Measurements from ENCODE around the gene DOCK9. TPM values are rescaled to one million over a fixed set of nuclear protein-coding genes. Genes with fewer than 3 reads are reported as not detected.

Gene DOCK9
- polyA plus RNA-seq, 1 experiment = 14.5 TPM

- ChIA-PET POLR2A (no interaction called here), CTCF (interaction anchor here (1.3 kb wide), 1 partner anchor 13 kb away, joined by 3 read pairs; no protein-coding TSS in a partner anchor)
- TF ChIP-seq CTCF (IDR thresholded peaks at IDR 0.05; ENCODE audit: insufficient read depth, low read depth, low read length) = no peak
Observed at GRCh38 chr13:98951266-98951665, 26.6 kb downstream of the DOCK9 start.

GRCh38 chr13:98950705-98951104 lies 27.2 kb downstream of the DOCK9 start:
- POLR2A ChIA-PET = no interaction called here

More at GRCh38 chr13:98951266-98951665, 26.6 kb downstream of the DOCK9 start:
- Histone ChIP-seq H3K4me3 (ENCODE audit: low read depth, low read length) (no peak overlapping the region), H3K36me3 (ENCODE audit: control insufficient read depth, insufficient read depth, low read length) (no peaks in the 10 kb centered on the region), H3K27me3 (ENCODE audit: control insufficient read depth, insufficient read depth, low read length) (no peaks in the 10 kb centered on the region)
- DNase-seq (ENCODE audit: low read depth) = no peak

GRCh38 chr13:98947925-98948324 lies 29.9 kb downstream of the DOCK9 start:
- Histone ChIP-seq H3K36me3 (ENCODE audit: control insufficient read depth, insufficient read depth, low read length) (no peaks in the 10 kb centered on the region), H3K27me3 (ENCODE audit: control insufficient read depth, insufficient read depth, low read length) (no peaks in the 10 kb centered on the region; the same call in 1 of the 2 replicates), H3K4me3 (ENCODE audit: low read depth, low read length) (no peak overlapping the region)
- ChIA-PET POLR2A (no interaction called here), CTCF (no interaction called here)
- no peak for DNase-seq (ENCODE audit: low read depth)
- TF ChIP-seq CTCF (IDR thresholded peaks at IDR 0.05; ENCODE audit: insufficient read depth, low read depth, low read length) = no peak

More at GRCh38 chr13:98950705-98951104, 27.2 kb downstream of the DOCK9 start:
- TF ChIP-seq CTCF (IDR thresholded peaks at IDR 0.05; ENCODE audit: insufficient read depth, low read depth, low read length) = no peak
- no peaks in the 10 kb centered on the region; the same call in 1 of the 2 replicates for H3K27me3 ChIP-seq (ENCODE audit: control insufficient read depth, insufficient read depth, low read length)
- DNase-seq (ENCODE audit: low read depth) = no peak
- H3K4me3 ChIP-seq (ENCODE audit: low read depth, low read length) = no peak overlapping the region
- CTCF ChIA-PET = interaction anchor here (1.3 kb wide), 1 partner anchor 14 kb away, joined by 3 read pairs; no protein-coding TSS in a partner anchor
- no peaks in the 10 kb centered on the region for H3K36me3 ChIP-seq (ENCODE audit: control insufficient read depth, insufficient read depth, low read length)

- POLR2A ChIA-PET = no interaction called here
- no peak overlapping the region for H3K4me3 ChIP-seq (ENCODE audit: low read depth, low read length)
- H3K36me3 ChIP-seq (ENCODE audit: control insufficient read depth, insufficient read depth, low read length) = no peaks in the 10 kb centered on the region
- CTCF ChIA-PET = interaction anchor here (1.6 kb wide), 1 partner anchor 24 kb away, joined by 3 read pairs; no protein-coding TSS in a partner anchor
- no peak for DNase-seq (ENCODE audit: low read depth)
- no peak for TF ChIP-seq CTCF (IDR thresholded peaks at IDR 0.05; ENCODE audit: insufficient read depth, low read depth, low read length)
- H3K27me3 ChIP-seq (ENCODE audit: control insufficient read depth, insufficient read depth, low read length) = no peaks in the 10 kb centered on the region; the same call in 1 of the 2 replicates
Observed at GRCh38 chr13:98945863-98946605, 31.8 kb downstream of the DOCK9 start.

- no peak for TF ChIP-seq CTCF (IDR thresholded peaks at IDR 0.05; ENCODE audit: insufficient read depth, low read depth, low read length)
- CTCF ChIA-PET = interaction anchor here (0.6 to 1.6 kb wide), 3 partner anchors 17 to 671 kb away, joined by 3 read pairs; no protein-coding TSS in a partner anchor
- DNase-seq (ENCODE audit: low read depth) = no peak
- Histone ChIP-seq H3K36me3 (ENCODE audit: control insufficient read depth, insufficient read depth, low read length) (no peaks in the 10 kb centered on the region), H3K27me3 (ENCODE audit: control insufficient read depth, insufficient read depth, low read length) (no peaks in the 10 kb centered on the region; the same call in 1 of the 2 replicates), H3K4me3 (ENCODE audit: low read depth, low read length) (no peak overlapping the region)
- POLR2A ChIA-PET = no interaction called here
Observed at GRCh38 chr13:98944336-98944735, 33.5 kb downstream of the DOCK9 start.

All from BJ (cell line).